Astrocyte of the hippocampus (primary cell): ENCODE data around the gene UNC13D.
"Not testable (repeated sequence)": the region's sequence is repeated elsewhere in the genome, so short reads cannot be mapped to it uniquely, and the experiment has no call there.

Experiments
- DNase-seq: peaks from one replicate; pipeline ENCODE4 v3.0.0; 2011; ENCODE audit warnings: low read depth, low spot score

The UNC13D gene

DNA sequence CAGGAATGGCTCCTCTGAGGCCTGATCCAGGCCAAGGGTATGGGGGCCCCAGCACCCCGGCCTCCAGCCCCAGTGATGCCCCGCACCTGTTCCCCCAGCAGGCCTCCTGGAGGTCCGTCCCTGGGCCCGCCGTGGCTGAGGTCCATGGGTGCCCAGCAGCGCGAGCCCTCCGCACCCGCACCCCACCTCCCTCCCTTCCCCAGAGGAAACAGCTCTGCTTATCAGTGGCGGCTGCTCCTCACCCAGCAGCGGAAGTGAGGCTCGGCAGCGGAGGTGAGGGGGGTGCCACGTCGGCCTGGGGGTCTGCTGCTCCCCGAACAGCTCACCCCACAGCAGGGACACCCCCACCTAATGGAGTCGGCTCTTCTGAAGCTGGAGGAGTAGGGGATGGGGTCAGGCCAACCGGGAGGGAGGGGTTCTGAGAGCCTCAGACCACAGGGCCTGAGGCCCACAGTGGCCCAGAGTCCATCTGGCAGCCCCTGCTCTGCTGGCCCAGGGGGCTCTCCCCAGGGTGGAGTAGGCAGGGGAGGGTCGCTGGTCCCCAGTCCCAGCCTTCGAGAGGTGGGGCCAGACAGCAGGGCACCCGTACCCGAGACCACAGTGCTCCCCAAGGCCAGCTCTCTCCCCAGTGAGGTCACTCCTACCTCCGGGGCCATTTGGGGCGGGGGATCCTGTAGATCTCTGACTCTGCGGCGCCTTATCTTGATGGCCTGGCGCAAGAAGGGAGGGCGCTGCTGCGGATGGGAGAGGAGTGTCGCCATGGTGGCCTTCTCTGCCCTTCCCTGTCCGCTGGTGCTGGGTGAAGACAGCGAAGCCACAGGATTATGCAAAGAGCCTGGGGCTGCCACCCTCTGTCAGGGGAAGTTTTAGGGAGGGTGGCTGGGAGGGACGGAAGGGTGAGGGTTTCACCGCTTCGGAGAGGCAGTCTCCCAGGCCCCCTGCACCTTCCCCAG lies at the start of gene UNC13D:
Gene UNC13D, minus strand, starts transcription at position 828 of the 953 bp plus-strand sequence. Its CDS starts 67 bp downstream, at position 761.
- no peak for DNase-seq

DNA sequence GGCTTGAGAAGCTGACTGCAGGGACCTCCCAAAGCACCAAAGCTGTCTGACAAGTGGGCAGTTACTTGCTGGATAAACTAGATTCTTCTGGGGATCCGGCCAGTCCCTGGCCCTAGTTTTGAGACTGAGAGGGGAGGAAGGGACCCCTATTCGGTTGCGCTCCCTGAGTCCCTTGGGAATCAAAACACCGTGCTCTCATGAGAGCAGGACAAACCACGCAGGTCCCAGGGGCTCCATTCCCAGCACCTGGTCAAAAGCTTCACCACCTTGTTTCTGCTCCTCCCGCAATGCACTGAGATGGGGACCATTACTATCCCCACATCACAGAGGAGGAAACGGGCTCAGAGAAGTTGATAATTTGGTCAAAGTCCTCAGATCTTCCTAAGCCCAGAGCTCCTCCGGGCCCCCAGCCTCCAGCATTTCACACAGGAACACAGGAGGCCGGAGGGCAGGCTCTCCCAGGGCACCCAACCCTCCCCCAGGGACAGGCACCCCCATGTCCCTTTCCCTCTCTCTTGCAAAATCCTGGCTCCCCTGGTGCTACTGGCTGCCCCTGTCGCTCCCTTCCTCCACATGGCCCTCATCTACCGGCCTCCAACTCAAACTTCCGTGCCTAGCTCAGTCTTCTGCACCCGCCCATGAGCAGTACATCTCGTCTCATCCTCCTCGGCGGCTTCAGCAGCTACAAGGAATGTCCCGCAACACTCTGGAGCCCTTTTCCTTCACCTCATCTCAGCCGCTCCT lies 49.3 kb upstream of the UNC13D start:
- DNase-seq = no peak

DNA sequence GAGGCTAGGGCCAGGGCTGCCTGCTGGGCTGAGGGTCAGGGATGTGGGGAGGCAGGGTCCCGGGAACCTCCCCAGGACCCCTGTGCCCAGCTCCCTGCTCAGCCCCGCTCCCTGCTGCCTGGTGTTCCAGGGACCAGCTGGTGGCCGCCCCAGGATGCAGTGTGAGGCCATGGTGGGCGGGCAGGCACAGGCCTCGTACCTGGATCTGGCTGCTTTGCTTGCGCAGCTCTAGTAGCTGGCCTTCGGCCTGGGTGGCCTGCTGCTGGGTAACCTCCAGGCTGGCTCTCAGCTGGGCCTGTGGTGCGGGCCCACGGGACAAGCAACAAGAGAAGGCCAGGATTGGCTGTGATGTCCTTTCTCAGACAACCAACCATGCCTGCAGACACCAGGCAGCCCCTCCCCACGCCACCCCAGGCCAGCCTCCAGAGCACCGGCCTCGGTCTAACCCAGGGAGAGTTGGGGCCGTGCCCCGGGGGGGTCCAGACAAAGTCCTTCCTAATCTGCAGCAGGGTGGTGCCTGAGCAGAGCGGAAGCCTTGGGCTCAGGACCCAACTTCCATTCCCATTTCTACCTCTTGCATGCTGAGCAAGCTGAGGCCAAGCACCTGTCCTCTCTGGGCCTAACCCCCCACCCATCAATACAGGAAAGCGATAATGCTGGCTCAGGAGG lies 48.5 kb upstream of the UNC13D start:
- DNase-seq = no peak

DNA sequence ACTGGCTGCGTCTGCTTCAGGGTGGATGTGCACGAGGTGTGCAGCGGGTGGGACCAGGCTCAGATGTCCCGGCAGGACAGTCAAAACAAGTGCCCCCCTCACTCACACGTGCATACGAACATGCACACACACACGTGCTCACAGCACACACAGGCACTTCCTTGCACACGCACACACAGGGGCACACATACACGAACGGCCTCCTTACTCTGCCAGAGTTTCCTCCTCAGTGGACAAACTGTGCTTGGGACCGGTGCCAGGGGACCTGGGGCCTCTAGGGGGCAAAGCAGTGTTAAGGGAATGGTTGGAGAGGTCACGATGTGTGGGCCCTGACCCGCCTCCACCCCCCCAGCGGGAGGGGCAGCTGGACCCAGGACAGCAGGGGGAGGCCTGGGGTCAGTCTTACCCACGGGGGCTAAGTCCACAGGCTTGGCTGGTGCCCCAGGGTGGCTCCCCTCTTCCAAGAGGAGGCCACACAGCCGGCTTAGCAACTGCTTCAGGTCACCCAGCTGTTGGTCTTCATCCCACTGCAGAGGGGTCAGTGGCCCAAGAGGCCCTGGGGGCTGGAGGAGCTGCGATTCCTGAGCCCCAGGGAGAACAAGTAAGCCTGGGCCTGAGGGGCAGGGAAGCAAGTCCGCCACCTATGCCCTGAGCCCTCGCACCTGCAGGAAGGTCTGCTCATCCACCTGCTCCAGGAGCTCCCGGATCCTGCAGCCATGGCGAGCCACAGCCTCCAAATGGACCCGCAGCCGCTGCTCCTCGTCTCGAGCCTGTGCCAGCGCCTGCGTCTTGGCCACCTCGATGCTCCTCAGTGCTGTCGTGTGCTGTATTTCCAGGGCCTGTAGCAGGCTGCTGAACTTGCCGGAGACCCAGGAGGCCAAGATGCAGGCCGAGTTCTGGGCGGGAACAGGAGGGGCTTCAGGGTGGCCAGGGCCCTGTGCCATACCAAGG lies 47.7 kb upstream of the UNC13D start:
- DNase-seq = no peak

DNA sequence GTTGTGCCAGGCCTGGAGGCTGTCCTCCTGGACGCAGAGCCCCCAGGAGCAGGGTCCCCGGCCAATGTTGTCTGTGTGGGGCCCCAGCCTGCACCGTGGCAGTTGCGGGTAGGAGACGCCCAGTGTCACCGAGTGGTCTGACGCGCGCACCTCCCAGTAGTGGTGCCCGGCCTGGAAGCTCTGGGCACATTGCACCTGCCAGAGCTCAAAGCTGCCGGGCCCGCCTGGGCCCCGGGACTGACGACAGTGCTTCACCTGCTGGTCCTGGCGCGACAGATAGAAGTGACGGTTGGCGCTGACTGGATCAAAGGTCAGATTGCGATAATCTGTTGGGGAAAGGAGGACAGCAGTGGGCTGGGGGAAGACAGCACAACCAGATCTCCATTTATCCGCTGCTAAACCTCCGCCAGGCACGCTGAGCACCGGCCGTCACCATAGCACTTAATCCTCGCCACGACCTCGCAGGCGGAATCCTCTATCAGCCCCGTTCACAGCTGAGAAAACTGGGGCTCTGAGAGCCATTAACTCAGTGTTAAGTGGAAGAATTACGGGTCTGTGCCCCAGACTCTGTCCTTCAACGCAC lies 46.9 kb upstream of the UNC13D start:
- no peak for DNase-seq

DNA sequence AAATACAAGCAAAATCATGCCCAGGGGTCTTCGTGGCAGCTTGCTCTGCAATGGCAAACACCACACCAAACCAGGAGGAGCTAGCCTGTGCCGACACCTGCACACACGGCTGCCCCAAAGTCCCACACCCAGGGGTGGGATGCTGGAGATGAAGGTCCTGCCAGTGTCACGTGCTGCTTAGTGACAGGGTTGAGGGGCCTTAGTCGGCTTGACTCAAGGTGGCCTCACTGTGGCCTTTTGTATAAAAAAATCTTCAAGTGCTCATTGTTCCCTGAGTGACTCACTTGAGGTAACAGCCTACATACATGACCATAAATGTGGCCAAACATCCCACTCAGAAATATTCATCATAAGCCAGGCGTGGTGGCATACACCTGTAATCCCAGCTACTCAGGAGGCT lies 45.2 kb upstream of the UNC13D start:
- DNase-seq = no peak

DNA sequence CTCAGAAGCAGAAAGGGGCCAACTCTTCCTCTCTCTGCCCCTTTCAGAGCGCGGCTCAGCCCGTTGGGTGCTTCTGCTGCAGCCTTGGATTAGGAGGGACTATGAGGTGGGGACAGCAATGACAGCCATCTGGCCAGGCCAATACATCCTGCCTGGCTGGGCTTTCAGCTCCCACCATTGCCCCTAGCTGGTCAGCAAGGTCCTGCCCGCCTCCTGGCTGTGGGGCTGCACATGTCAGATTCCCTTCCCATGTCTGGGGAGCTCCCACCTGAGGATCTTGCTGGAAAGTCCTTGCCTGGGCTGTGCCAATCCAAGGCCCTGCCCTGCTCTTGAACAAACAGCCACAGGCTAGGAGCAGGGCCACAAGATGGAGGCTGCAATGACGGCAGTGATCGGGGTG lies 44.3 kb upstream of the UNC13D start:
- DNase-seq = no peak

DNA sequence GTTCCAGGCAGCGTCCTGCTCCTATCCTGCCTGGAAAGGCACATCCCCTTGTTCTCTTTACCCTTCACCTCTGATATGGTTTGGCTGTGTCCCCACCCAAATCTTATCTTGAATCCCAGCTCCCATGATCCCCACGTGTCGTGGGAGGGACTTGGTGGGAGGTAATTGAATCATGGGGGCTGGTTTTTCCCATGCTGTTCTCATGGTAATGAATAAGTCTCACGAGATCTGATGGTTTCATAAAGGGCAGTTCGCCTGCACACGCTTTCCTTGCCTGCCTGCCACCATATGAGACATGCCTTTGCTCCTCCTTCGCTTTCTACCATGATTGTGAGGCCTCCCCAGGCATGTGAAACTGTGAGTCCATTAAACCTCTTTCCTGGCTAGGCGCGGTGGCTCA lies 41.7 kb upstream of the UNC13D start:
- not testable (repeated sequence) for DNase-seq

DNA sequence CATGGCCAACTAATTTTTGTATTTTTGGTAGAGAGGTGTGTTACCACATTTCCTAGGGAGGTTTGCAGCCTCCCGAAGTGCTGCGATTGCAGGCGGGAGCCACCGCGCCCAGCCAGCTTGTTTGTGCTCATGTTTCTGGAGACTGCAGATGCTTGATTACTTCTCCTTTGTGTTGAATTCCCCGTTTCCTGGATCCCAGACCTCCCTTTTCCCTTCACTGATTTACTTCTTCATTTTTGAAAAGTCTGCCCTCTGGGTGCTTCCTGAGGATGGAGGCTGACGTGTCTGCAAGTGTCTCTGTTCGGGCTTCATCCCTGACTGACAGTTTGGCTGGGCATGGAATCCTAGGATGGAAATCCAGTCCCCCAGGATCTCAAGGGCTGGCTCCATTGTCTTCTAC lies 41.2 kb upstream of the UNC13D start:
- no peak for DNase-seq

DNA sequence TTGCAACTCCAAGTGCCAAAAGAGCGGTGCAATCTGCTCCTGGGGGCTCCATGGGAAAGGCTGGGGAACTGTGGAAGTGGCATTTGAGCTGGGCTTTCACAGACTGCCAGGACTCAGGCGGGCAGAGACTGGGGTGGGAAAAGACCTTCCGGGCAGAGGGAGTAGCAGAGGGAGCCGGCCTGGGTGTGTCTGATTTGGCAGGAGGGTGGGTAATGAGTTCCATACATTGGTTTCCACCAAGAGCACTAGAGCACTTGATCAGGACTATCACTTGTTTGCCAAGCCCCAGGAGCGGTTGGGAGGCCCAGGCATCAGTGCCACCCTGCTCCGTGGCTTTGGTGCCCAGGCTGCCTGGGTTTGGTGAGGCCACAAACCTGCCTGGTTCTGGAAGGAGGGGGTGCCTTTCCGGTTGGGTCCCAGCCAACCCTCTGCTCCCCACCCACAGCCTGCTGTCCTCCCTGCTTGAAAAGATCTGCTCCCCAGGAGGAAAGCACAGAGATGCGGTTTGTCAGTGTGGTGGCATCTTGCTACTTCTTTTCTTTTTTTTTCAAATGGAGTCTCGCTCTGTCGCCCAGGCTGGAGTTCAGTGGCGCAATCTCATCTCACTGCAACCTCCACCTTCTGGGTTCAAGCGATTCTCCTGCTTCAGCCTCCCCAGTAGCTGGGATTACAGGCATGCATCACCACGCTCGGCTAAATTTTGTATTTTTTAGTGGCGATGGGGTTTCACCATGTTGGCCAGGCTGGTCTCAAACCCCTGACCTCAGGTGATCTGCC lies 37.7 kb upstream of the UNC13D start:
- DNase-seq = no peak

DNA sequence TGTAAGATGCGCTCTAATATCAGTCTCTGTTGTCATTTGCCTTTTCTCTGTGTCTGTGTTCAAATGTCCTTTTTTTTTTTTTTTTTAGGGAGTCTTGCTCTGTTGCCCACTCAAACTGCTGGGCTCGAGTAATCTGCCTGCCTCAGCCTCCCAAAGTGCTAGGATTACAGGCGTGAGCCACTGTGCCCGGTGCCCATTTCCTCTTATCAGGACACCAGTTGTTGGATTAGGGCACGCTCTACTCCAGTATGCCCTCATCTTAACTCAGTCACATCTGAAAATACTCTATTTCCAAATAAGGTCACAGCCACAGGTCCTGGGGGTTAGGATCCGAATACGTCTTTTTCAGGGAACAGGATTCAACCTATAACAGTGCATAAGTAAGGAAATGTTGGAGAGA lies 36.1 kb upstream of the UNC13D start:
- DNase-seq = no peak

DNA sequence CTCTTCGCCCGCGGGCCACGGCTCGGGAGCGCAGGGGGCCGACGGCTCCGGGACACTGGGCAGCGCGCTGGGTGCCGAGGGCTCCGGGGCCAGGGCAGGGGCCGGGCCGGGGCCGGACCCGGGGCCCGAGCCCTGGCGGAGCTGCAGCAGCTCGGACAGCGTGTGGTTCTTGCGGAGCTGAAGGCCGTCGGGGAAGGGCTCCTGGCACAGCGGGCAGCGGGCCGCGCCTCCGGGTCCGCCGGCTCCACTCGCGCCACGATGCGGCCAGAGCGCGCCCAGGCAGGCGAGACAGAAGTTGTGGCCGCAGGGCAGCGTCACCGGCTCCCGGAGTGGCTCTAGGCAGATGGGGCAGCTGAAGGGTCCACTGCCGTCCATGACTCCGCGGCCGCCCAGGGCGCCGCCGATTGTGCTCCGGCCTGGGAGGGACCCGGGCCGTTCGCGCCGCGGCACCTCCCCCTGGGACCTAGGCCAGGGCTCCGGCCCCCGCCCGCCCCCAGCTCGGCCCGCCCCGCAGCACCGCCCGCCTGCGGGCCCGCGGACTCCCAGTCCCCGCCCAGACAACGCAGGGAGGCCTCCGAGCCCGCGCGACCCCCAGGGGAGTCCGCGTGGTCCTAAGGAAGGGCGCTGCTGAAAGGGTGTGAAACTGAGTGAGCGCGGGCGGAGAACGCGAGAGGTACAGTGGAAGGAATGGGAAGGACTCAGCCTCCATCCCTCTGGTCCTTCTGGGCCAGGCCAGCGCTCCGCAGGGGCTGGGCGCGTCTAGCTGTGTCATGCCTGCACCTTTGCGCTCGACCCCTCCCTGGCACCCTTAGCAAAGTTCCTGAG lies 34.2 kb upstream of the UNC13D start, which contains the start of gene TRIM47:
Gene TRIM47, minus strand, starts transcription at position 408 of the 825 bp plus-strand sequence. Its CDS starts 33 bp downstream, at position 375.
- peak; percentile 75 for DNase-seq

DNA sequence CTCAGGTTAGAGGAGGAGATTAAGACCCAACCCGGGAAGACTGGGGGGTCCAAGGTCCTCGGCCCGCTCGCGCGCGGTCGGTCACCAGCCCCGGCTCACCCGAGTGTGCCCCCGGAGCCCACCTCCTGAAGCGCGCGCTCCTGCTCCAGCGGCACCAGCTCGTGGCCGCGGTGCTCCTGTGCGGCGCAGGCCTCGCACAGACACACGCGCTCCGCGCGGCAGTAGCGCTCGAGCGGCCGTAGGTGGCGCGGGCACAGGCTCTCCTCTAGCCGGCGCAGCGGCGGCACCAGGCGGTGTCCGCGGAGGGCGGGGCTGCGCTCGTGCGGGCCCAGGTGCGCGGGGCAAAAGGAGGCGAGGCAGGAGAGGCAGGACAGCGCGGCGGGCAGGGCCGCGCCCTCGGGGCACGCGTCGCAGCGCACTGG lies 33.6 kb upstream of the UNC13D start:
- DNase-seq = peak; percentile 91

DNA sequence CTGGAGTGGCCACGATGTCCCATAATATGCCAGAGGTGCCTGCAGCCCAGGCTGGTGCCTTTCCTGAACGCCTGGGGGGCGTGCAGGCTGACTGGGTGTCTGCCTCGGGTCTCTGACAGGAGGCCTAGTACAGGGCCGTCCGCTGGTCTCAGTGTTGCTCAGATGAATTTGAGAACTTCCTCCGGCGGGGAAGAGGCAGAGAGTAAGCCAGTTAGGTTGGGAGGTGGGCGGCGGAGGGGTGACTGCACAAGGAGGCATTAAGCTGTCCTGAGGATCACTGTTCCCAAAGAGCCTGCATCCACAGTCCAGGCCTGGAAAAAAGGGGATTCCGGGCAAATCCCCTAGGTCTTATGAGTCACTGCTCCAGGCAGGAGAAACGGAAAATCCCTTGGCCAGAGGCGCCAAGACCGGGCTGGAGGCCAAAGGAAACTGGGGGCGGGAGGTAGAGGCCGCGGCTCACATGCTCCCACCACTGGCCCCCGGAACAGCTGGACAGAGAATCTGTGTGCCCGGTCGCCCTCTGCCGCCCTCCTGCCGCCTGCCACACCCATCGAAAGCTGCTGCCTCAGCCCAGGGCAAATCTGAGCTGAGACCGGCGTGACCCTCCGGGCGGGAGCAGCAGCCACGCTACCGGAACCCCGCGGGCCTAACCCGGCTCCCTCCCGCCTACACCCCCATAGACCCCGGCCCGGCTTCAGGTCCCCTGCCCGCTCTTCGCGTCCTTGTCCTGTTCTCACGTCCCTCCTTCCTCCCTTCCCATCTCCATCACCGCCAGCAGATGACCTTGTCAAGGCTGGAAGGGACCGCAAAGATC lies 32.9 kb upstream of the UNC13D start:
- DNase-seq = peak; percentile 97

DNA sequence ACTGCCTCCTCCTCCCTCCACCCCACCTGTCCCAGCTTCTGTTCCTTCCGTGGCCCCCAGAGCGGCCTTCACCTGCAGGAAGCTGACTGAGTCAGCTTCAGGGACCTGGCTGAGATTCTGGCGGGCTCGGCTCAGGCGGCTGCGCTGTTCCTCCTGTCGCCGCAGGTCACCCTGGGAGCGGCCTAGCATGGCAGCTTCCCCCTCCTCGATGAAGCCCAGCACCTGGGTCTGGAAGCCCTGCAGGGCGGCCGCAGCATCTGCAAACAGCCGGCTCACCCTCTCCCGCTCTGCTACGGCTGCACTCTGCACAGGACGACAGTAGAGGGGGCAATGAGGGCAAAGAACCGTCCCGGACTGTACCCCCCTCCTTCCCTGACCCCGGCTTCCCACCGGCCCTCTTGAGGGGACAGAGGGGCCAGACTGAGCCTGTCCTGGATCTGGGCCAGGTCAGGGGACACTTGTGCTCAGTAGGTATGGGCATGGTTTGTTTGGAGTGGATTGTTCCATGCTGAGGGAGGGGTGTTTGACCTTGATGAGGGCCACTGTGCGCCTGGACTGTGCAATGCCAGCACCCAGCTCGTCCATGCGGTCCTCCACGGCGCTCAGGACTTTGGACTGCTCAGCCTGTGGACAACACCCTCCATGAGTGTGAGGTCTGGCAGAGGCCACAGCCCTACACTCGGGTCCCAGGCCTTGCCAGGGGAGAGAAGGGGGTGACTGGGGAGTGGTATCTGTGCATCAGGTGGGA lies 32.2 kb upstream of the UNC13D start:
- DNase-seq = peak; percentile 31

DNA sequence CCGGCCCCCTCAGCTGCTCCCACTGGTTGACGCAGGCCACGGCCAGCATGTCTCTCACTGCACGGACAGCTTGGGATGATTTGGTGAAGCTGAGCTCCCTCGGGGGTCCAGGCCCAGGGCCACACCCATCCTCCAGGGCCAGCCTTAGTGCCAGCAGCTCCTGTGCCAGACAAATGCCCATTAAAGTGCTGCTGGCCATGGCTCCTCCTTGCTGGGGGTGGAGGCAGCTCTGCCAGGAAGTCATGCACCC lies 31.7 kb upstream of the UNC13D start:
- peak; percentile 45 for DNase-seq

DNA sequence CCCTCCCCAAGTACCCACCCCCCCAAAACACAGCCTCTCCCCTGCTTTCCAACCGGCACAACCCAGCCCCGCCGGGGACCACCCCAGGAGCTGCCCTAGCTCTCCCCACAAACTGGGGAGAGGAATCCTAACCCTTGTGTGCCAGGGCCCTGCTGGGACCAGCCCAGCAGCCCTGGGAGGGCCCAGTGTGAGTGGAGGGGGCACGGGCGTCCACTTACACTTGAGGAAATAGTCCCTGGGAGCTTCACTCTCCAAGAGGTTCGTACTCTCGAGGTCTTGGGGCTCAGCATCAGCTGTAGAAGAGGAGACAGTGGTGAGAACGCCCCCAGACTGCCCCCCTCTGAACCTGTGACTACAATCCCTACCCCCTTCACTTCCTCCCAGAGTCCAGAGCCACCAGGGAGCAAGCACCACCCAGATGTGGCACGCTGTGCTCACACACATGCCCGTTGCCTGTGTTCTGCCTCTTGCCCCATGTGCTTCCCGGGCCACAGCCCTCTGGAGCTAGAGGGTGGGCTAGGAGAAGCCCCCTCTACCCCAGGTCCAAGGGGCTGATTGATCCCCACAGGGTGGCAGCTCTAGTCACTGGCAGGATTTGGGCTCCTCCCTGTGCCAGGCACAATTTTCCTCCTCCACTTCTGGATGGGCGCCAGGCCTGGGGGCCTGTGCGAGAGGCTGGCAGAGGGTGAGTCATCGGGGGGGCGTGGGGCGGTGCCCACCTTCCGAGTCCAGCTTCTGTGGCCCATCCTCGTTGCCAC lies 31.2 kb upstream of the UNC13D start:
- DNase-seq = peak; percentile 34
